GM12891 (cell line): ENCODE data around the gene PFKFB4.

Experiments used
- PAX5 ChIP-seq: IDR thresholded peaks from 2 replicates; pipeline ENCODE4 v1.6.1; 2011; ENCODE audit warnings: low read length, moderate library complexity, mild to moderate bottlenecking; ENCODE audit not compliant: insufficient read depth, severe bottlenecking
- POLR2A ChIP-seq: IDR thresholded peaks from 2 replicates; pipeline ENCODE4 v1.6.1; 2011; ENCODE audit warnings: low read depth, low read length, control low read depth

DNA sequence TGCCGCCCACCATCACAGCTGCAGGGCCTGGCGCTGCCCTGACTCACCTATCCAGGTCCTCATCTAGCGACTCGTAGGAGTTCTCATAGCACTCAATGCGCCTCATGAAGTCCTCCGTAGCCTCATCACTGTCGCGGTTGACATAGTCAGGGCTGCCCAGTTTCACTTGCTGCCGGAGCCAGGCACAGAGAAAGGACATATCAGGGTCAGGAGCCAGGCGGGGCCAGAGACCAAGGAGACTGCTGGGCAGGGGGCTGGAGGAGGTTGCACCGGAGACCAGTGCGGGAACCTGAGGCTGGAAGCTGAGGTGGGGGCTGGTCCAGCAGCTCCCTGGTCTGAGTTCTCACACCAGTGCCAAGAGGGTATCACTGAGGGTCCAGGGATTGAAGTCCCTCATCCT is 18.2 kb downstream of the PFKFB4 start:
- no peak for TF ChIP-seq PAX5
- no peak for TF ChIP-seq POLR2A
